Loucy (cell line): ENCODE results near the gene EFCAB8.

Experiments
- H2AFZ ChIP-seq: fragments of 200-600 bp; sonication (generic); 2 replicates; pipeline ENCODE4 v1.6.0; 2016; ENCODE audit warnings: antibody characterized with exemption, mild to moderate bottlenecking, low read length, moderate library complexity
- H3F3A ChIP-seq: fragments of 200-600 bp; 2 replicates; pipeline ENCODE4 v1.6.0; 2016; ENCODE audit warnings: antibody characterized with exemption, low read depth, mild to moderate bottlenecking
- H3K27me3 ChIP-seq: fragments of 200-600 bp; sonication (generic); 2 replicates; pipeline ENCODE4 v1.6.1; 2014; ENCODE audit warnings: low read length, mild to moderate bottlenecking; ENCODE audit not compliant: insufficient read depth, poor library complexity, severe bottlenecking
- H3K36me3 ChIP-seq: fragments of 200-600 bp; sonication (generic); 2 replicates; pipeline ENCODE4 v1.6.1; 2016; ENCODE audit warnings: low read length; ENCODE audit not compliant: insufficient read depth
- H3K4me1 ChIP-seq: fragments of 200-600 bp; sonication (generic); 2 replicates; pipeline ENCODE4 v1.5.1; 2014; ENCODE audit warnings: low read length, mild to moderate bottlenecking; ENCODE audit not compliant: insufficient read depth, poor library complexity, severe bottlenecking
- H3K4me2 ChIP-seq: fragments of 200-600 bp; sonication (generic); 2 replicates; pipeline ENCODE4 v1.6.0; 2014; ENCODE audit warnings: antibody characterized with exemption, low read length, low read depth, mild to moderate bottlenecking; ENCODE audit not compliant: poor library complexity, severe bottlenecking
- H3K4me3 ChIP-seq: fragments of 200-600 bp; sonication (generic); 2 replicates; pipeline ENCODE4 v1.5.1; 2014; ENCODE audit warnings: low read length, mild to moderate bottlenecking, mixed read lengths; ENCODE audit not compliant: poor library complexity, severe bottlenecking
- H3K79me2 ChIP-seq: fragments of 200-600 bp; sonication (generic); 2 replicates; pipeline ENCODE4 v1.6.1; 2014; ENCODE audit warnings: low read length; ENCODE audit not compliant: insufficient read depth
- H3K9ac ChIP-seq: fragments of 200-600 bp; sonication (generic); 2 replicates; pipeline ENCODE4 v1.6.0; 2014; ENCODE audit warnings: mild to moderate bottlenecking, low read depth, low read length, moderate library complexity; ENCODE audit not compliant: poor library complexity, severe bottlenecking
- H3K9me2 ChIP-seq: fragments of 200-600 bp; sonication (generic); replicated peaks from 2 replicates; pipeline ENCODE4 v1.6.1; 2016; ENCODE audit warnings: low read depth, low read length, mixed read lengths
- H3K9me3 ChIP-seq: fragments of 200-600 bp; sonication (generic); 2 replicates; pipeline ENCODE4 v1.6.1; 2014; ENCODE audit warnings: mild to moderate bottlenecking, antibody characterized with exemption, low read length, low read depth; ENCODE audit not compliant: insufficient read depth
- H4K20me1 ChIP-seq: fragments of 200-600 bp; sonication (generic); 2 replicates; pipeline ENCODE4 v1.6.0; 2014; ENCODE audit warnings: antibody characterized with exemption, low read length, mild to moderate bottlenecking; ENCODE audit not compliant: insufficient read depth, poor library complexity, severe bottlenecking
- CTCF ChIP-seq: fragments of 200-600 bp; sonication (generic); conservative IDR thresholded peaks from 2 replicates; pipeline ENCODE4 v1.5.1; 2014; ENCODE audit warnings: mild to moderate bottlenecking, antibody characterized with exemption, low read length
- EZH2phosphoT487 ChIP-seq: fragments of 200-600 bp; IDR thresholded peaks from 2 replicates; pipeline ENCODE4 v1.6.1; 2018; ENCODE audit warnings: antibody characterized with exemption, mild to moderate bottlenecking, moderate library complexity, borderline replicate concordance

The EFCAB8 gene

GRCh38 chr20:32891491-32891890 is 32.8 kb downstream of the EFCAB8 start:
- no peaks in the 10 kb centered on the region for H3K79me2 ChIP-seq
- H3K4me1 ChIP-seq: peaks cover 8% of the 10 kb centered on the region
- no peaks in the 10 kb centered on the region for H3K9me3 ChIP-seq
- no peaks in the 10 kb centered on the region for H4K20me1 ChIP-seq
- H3K4me2 ChIP-seq: no peak overlapping the region
- H3K27me3 ChIP-seq: no peaks in the 10 kb centered on the region
- no peaks in the 10 kb centered on the region for H3F3A ChIP-seq
- H3K9me2 ChIP-seq: no peaks in the 10 kb centered on the region
- TF ChIP-seq EZH2phosphoT487 (no peak), CTCF (no peak)
- H3K36me3 ChIP-seq: no peaks in the 10 kb centered on the region
- H3K4me3 ChIP-seq: no peak overlapping the region
- H3K9ac ChIP-seq: no peak overlapping the region
- H2AFZ ChIP-seq: no peak overlapping the region

- H3K9ac ChIP-seq: no peak overlapping the region
- H3K9me3 ChIP-seq: no peaks in the 10 kb centered on the region
- no peaks in the 10 kb centered on the region for H3K36me3 ChIP-seq
- no peak overlapping the region for H3K4me3 ChIP-seq
- TF ChIP-seq CTCF: no peak
- TF ChIP-seq EZH2phosphoT487: no peak
- H3K4me1 ChIP-seq: peaks cover 14% of the 10 kb centered on the region
- no peaks in the 10 kb centered on the region for H3K9me2 ChIP-seq
- H3F3A ChIP-seq: no peaks in the 10 kb centered on the region
- no peaks in the 10 kb centered on the region for H4K20me1 ChIP-seq
- no peak overlapping the region for H3K4me2 ChIP-seq
- H3K79me2 ChIP-seq: no peaks in the 10 kb centered on the region
- H3K27me3 ChIP-seq: no peaks in the 10 kb centered on the region
- no peak overlapping the region for H2AFZ ChIP-seq
Measured at GRCh38 chr20:32891926-32892660, 33.4 kb downstream of the EFCAB8 start.

GRCh38 chr20:32893263-32894025 is 34.7 kb downstream of the EFCAB8 start:
- TF ChIP-seq CTCF (no peak), EZH2phosphoT487 (no peak)

More at GRCh38 chr20:32893263-32894025, 34.7 kb downstream of the EFCAB8 start:
- Histone ChIP-seq H3K79me2 (no peaks in the 10 kb centered on the region), H3K9ac (no peak overlapping the region), H3K4me3 (no peak overlapping the region), H3K9me2 (no peaks in the 10 kb centered on the region), H3K9me3 (no peaks in the 10 kb centered on the region), H4K20me1 (no peaks in the 10 kb centered on the region), H3K4me1 (peaks cover 19% of the 10 kb centered on the region), H3K36me3 (no peaks in the 10 kb centered on the region), H2AFZ (no peak overlapping the region), H3F3A (no peaks in the 10 kb centered on the region), H3K27me3 (no peaks in the 10 kb centered on the region), H3K4me2 (no peak overlapping the region)
